Esophagus muscularis mucosa (tissue), 4 donors: ENCODE measurements around the gene RBMS3. TPM values are rescaled to one million over a fixed set of nuclear protein-coding genes. Genes with fewer than 3 reads are reported as not detected.

Experiments used
- DNase-seq: peaks from one replicate; pipeline ENCODE4 v3.0.0-alpha.2; 2017; ENCODE audit errors: extremely low spot score
- H3K27ac ChIP-seq, 4 donors: fragments of 200-600 bp; sonication (generic); replicated peaks in 1 of 4; 1 replicate in 3 of 4; 2 replicates in 1 of 4; pipeline ENCODE4 v1.5.1; 2016 to 2019; ENCODE audit warnings: mild to moderate bottlenecking in 1 of 4
- H3K27me3 ChIP-seq, 4 donors: fragments of 200-600 bp; sonication (generic); one replicate each; pipeline versions ENCODE4 v1.5.1 to v1.6.0; 2016 to 2019
- H3K36me3 ChIP-seq, 4 donors: fragments of 200-600 bp; sonication (generic); one replicate each; pipeline ENCODE4 v1.5.1; 2016 to 2019
- H3K4me1 ChIP-seq, 4 donors: fragments of 200-600 bp; sonication (generic); one replicate each; pipeline ENCODE4 v1.5.1; 2016 to 2019
- H3K4me3 ChIP-seq, 4 donors: fragments of 200-600 bp; sonication (generic); 1 replicate in 2 of 4; 2 replicates in 2 of 4; pipeline ENCODE4 v1.5.1; 2016 to 2019; ENCODE audit warnings: mild to moderate bottlenecking in 4 of 4, moderate library complexity in 1 of 4
- H3K9me3 ChIP-seq, 4 donors: fragments of 200-600 bp; sonication (generic); 1 replicate in 3 of 4; 2 replicates in 1 of 4; pipeline ENCODE4 v1.5.1; 2016 to 2019
- CTCF ChIP-seq, 3 experiments: fragments of 200-600 bp in 2 of 3; fragments of 450-650 bp in 1 of 3; sonication (generic) in 2 of 3; IDR thresholded peaks; one replicate each; pipeline ENCODE4 v1.5.1; 2017 to 2019; ENCODE audit warnings: antibody characterized with exemption in 3 of 3, mild to moderate bottlenecking in 2 of 3, moderate library complexity in 1 of 3
- EP300 ChIP-seq: sonication (generic); formaldehyde crosslinking; IDR thresholded peaks from one replicate; pipeline ENCODE4 v1.6.1; 2017; ENCODE audit warnings: antibody characterized with exemption
- POLR2A ChIP-seq: fragments of 450-650 bp; IDR thresholded peaks from one replicate; pipeline ENCODE4 v1.6.1; 2017; ENCODE audit warnings: antibody characterized with exemption, moderate library complexity, mild to moderate bottlenecking, low read depth
- POLR2AphosphoS5 ChIP-seq, 2 donors: sonication (generic); formaldehyde crosslinking; IDR thresholded peaks; one replicate each; pipeline ENCODE4 v1.6.1; 2017; ENCODE audit warnings: antibody characterized with exemption in 2 of 2
- WGBS: methylation state at CpG from one replicate; pipeline ENCODE4 v1.1.5; 2018; 5-methylcytosine and 5-hydroxymethylcytosine counted together
- intact Hi-C: fragments of 100-400 bp; cut with DNase I; formaldehyde crosslinking; loops from one replicate; pipeline ENCODE4 v1.15.1; 2023
- total RNA-seq, 4 donors: library from RNA; depleted of rRNA; stranded (reverse); fragments of >200 nt; gene quantifications; one replicate each; pipeline versions ENCODE4 v1.1.0 to v1.2.1, GENCODE V29; 2016

Gene RBMS3
- total RNA-seq, 4 donors from 2014 or later = 53.0 to 81.5 (median 61.2) TPM

GRCh38 chr3:29283231-29284119 is 2.6 kb downstream of the RBMS3 start:
- intact Hi-C loops = loop anchor here (5.0 to 10.0 kb wide), 5 partner anchors 54 to 474 kb away; no protein-coding TSS in a partner anchor
- Histone ChIP-seq H3K4me3 (peak overlapping the region; percentile 63 to 74 (median 66)), H3K27me3 (no peaks in the 10 kb centered on the region), H3K4me1 (peaks cover 9 to 54% (median 43%) of the 10 kb centered on the region in 4 donors), H3K36me3 (no peaks in the 10 kb centered on the region), H3K27ac (peak overlapping the region; percentile 77 to 90 (median 88)), H3K9me3 (no peaks in the 10 kb centered on the region)
- DNase-seq = no peak
- 18% methylated on average over 4 of the region's 4 CpGs for WGBS
- TF ChIP-seq CTCF (IDR thresholded peaks at IDR 0.05) (no peak), POLR2AphosphoS5 (IDR thresholded peaks at IDR 0.05) (no peak), POLR2A (no peak)

- 52% methylated on average over 2 of the region's 2 CpGs for WGBS
- intact Hi-C loops = loop anchor here (5.0 to 10.0 kb wide), 5 partner anchors 53 to 473 kb away; no protein-coding TSS in a partner anchor
Observed at GRCh38 chr3:29284497-29284896, 3.6 kb downstream of the RBMS3 start.

GRCh38 chr3:29285471-29286071 is 4.7 kb downstream of the RBMS3 start:
- Histone ChIP-seq H3K4me1 (peaks cover 10 to 51% (median 35%) of the 10 kb centered on the region in 4 donors), H3K27me3 (no peaks in the 10 kb centered on the region), H3K36me3 (no peaks in the 10 kb centered on the region), H3K27ac (peak overlapping the region; percentile 52 to 88 (median 73)), H3K9me3 (no peaks in the 10 kb centered on the region), H3K4me3 (peak overlapping the region; percentile 63 to 74 (median 66))
- no peak for DNase-seq
- intact Hi-C loops = loop anchor here (10.0 kb wide), 2 partner anchors 149 to 249 kb away; no protein-coding TSS in a partner anchor
- 35% methylated on average over 4 of the region's 4 CpGs for WGBS
- TF ChIP-seq POLR2AphosphoS5 (IDR thresholded peaks at IDR 0.05) (no peak), EP300 (no peak), POLR2A (no peak), CTCF (IDR thresholded peaks at IDR 0.05) (no peak)

More at GRCh38 chr3:29284497-29284896, 3.6 kb downstream of the RBMS3 start:
- Histone ChIP-seq H3K9me3 (no peaks in the 10 kb centered on the region), H3K4me1 (peaks cover 6 to 52% (median 35%) of the 10 kb centered on the region in 4 donors), H3K27ac (peak overlapping the region; percentile 77 to 90 (median 88)), H3K27me3 (no peaks in the 10 kb centered on the region), H3K4me3 (peak overlapping the region; percentile 63 to 74 (median 66)), H3K36me3 (no peaks in the 10 kb centered on the region)
- DNase-seq = no peak
- TF ChIP-seq CTCF (IDR thresholded peaks at IDR 0.05) (no peak), POLR2A (no peak), EP300 (no peak), POLR2AphosphoS5 (IDR thresholded peaks at IDR 0.05) (no peak)

- WGBS = 62% methylated on average over 5 of the region's 5 CpGs
- Histone ChIP-seq H3K4me1 (peaks cover 21 to 62% (median 45%) of the 10 kb centered on the region in 4 donors), H3K4me3 (peak overlapping the region; percentile 63 to 74 (median 66)), H3K9me3 (no peaks in the 10 kb centered on the region), H3K27me3 (no peaks in the 10 kb centered on the region), H3K27ac (peak overlapping the region; percentile 52 to 88 (median 73)), H3K36me3 (no peaks in the 10 kb centered on the region)
- intact Hi-C loops = loop anchor here (10.0 kb wide), 2 partner anchors 148 to 248 kb away; no protein-coding TSS in a partner anchor
- TF ChIP-seq POLR2AphosphoS5 (IDR thresholded peaks at IDR 0.05) = no peak
- no peak for TF ChIP-seq CTCF (IDR thresholded peaks at IDR 0.05)
- TF ChIP-seq EP300 = no peak
- TF ChIP-seq POLR2A = no peak
- no peak for DNase-seq
Observed at GRCh38 chr3:29286478-29287240, 5.8 kb downstream of the RBMS3 start.
